ENCODE data around the gene MYO9B.

MYO9B gene

DNA sequence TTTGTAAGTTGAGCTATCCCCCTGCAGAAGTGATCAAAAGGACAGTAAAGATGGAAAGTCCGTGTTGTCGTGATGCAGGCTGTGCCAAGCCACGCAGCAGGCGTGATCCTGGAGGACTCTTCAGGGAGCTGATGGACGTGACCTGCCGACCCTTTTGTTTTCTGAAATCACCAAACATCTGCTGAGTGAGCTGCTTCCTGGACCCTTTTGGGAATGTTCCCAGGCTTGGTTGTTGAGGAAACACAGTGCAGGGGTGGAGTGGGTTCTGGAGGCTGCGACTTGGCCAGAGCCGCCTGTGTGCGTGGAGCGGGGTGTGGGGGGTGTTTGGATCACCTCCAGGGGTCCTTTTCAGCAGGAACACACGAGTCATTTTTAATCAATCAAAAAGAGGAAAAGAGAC, 33.6 kb upstream of the MYO9B start:
- peaks cover 8 to 9% of the 10 kb centered on the region in 2 donors for H3K27me3 ChIP-seq (ENCODE audit: control insufficient read depth in 1 of 2, insufficient read depth in 2 of 2, low read length in 2 of 2)
- no peak overlapping the region for H3K9ac ChIP-seq (ENCODE audit: low read length in 2 of 2)
- H3K27ac ChIP-seq (ENCODE audit: low read length) = no peak overlapping the region
- H3K4me1 ChIP-seq (ENCODE audit: control insufficient read depth, insufficient read depth, low read length) = peaks cover 3% of the 10 kb centered on the region
- H3K4me3 ChIP-seq (ENCODE audit: low read length in 2 of 2) = no peak overlapping the region
- no peaks in the 10 kb centered on the region for H3K9me3 ChIP-seq (ENCODE audit: control insufficient read depth in 2 of 2, low read length in 2 of 2)
- H3K36me3 ChIP-seq (ENCODE audit: control insufficient read depth in 2 of 2, insufficient read depth in 2 of 2, low read length in 2 of 2) = no peaks in the 10 kb centered on the region

DNA sequence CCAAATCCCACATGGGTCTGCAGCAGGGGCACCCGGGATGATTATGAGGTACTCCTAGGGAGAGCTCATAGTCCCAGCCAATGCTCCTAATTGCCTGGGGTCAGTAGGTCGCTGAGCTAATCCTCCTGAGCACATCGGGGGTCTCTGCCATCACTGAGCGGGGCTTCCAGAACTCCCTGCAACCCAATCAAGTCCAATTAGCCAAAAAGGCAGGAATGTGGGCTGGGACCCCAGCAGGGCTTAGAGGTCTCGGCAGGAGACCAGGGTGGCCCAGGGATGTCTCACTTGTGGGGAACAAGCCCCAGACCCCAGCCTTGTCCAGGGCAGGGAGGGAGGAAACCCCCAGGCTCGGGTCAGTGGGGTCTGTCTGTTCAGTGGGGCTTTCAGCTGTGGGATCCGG, 31.8 kb upstream of the MYO9B start:
- Histone ChIP-seq H3K36me3 (ENCODE audit: control insufficient read depth in 2 of 2, insufficient read depth in 2 of 2, low read length in 2 of 2) (no peaks in the 10 kb centered on the region), H3K4me1 (ENCODE audit: control insufficient read depth, insufficient read depth, low read length) (peaks cover 3% of the 10 kb centered on the region), H3K4me3 (ENCODE audit: low read length in 2 of 2) (no peak overlapping the region), H3K27ac (ENCODE audit: low read length) (no peak overlapping the region), H3K27me3 (ENCODE audit: control insufficient read depth in 1 of 2, insufficient read depth in 2 of 2, low read length in 2 of 2) (peaks cover 3 to 9% of the 10 kb centered on the region in 2 donors), H3K9ac (ENCODE audit: low read length in 2 of 2) (no peak overlapping the region), H3K9me3 (ENCODE audit: control insufficient read depth in 2 of 2, low read length in 2 of 2) (no peaks in the 10 kb centered on the region)

DNA sequence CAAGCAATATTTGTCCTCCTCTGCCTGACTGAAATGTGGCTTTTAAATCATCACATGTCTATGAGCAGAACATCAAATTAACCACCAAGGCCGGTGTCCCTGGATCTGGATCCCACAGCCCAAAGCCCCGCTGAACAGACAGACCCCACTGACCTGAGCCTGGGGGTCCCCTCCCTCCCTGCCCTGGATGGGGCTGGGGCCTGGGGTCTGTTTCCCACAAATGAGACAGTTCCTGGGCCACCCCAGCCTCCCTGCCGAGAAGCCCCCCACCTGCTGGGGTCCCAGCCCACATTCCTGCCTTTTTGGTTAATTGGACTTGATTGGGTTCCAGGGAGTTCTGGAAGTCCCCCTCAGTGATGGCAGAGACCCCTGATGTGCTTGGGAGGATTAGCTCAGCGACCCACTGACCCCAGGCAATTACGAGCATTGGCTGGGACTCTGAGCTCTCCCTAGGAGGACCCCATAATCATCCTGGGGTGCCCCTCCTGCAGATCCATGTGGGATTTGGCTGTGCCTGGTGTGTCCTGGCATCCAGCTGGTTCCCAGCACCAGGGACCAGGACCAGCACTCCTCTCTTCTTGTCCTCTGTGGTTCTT, 29.6 kb upstream of the MYO9B start:
- Histone ChIP-seq H3K27me3 (ENCODE audit: control insufficient read depth in 1 of 2, insufficient read depth in 2 of 2, low read length in 2 of 2) (peaks cover 3 to 5% of the 10 kb centered on the region in 2 donors), H3K9ac (ENCODE audit: low read length in 2 of 2) (no peak overlapping the region), H3K27ac (ENCODE audit: low read length) (no peak overlapping the region), H3K4me1 (ENCODE audit: control insufficient read depth, insufficient read depth, low read length) (peaks cover 3% of the 10 kb centered on the region), H3K9me3 (ENCODE audit: control insufficient read depth in 2 of 2, low read length in 2 of 2) (no peaks in the 10 kb centered on the region), H3K4me3 (ENCODE audit: low read length in 2 of 2) (no peak overlapping the region), H3K36me3 (ENCODE audit: control insufficient read depth in 2 of 2, insufficient read depth in 2 of 2, low read length in 2 of 2) (peaks cover 0 to 2% of the 10 kb centered on the region in 2 donors)

DNA sequence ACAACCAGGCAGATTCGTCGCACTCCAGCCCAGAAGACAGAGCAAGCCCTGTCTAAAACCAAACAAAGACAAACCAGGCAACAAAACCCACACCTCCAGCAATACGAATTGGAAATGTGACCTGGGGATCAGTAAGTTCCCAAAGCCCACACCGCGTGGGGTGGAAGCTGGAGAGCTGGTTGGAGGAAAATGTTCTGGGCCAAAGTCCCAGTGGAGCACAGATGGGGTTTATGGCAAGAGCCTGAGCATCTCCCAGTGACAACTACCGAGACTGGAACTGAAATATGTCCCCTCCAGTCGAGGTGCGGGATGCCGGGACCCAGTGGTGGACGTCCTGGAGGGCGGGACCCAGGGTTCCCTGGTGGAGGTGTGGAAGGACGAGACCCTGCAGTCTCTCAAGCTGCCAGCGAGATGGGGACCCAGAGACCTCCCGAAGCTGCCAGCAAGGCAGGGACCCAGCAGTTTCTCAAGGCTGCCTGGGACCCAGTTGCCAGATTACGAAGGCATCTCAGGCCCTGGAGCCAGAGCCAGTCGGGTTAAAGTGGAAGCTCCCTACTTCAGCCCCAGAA, 26.6 kb upstream of the MYO9B start:
- H3K36me3 ChIP-seq (ENCODE audit: control insufficient read depth in 2 of 2, insufficient read depth in 2 of 2, low read length in 2 of 2) = peaks cover 0 to 7% of the 10 kb centered on the region in 2 donors
- no peak overlapping the region for H3K9ac ChIP-seq (ENCODE audit: low read length in 2 of 2)
- H3K9me3 ChIP-seq (ENCODE audit: control insufficient read depth in 2 of 2, low read length in 2 of 2) = no peaks in the 10 kb centered on the region
- H3K27me3 ChIP-seq (ENCODE audit: control insufficient read depth in 1 of 2, insufficient read depth in 2 of 2, low read length in 2 of 2) = no peaks in the 10 kb centered on the region
- no peak overlapping the region for H3K4me3 ChIP-seq (ENCODE audit: low read length in 2 of 2)
- no peaks in the 10 kb centered on the region for H3K4me1 ChIP-seq (ENCODE audit: control insufficient read depth, insufficient read depth, low read length)
- no peak overlapping the region for H3K27ac ChIP-seq (ENCODE audit: low read length)

DNA sequence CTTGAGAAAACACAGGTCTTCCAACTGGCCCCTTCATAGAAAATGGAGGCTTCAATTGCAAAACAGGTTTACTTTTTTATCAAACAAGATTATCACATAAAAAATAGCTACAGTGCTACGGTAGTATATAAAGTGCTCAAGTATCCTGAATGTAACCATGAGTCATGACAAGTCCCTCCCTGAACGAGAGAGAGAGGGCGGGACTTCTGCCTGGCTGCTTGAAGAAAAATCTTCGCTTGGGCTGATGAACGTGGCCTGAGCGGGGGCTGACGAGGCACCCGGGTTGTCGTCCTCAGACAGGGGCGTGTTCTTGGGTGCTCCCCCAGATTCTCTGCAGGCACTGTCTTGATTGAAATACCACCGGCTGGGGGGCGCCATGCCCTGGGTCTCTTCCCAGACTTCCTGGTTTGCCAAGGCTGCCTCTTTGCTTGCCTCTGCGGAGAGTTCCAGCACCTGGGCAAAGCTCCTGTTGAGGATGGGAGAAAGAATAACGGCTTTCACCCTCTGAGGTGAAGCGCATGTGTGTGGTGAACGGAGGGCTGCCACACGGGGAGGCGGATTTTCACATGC, 25.8 kb upstream of the MYO9B start:
- Histone ChIP-seq H3K36me3 (ENCODE audit: control insufficient read depth in 2 of 2, insufficient read depth in 2 of 2, low read length in 2 of 2) (peaks cover 0 to 7% of the 10 kb centered on the region in 2 donors), H3K9ac (ENCODE audit: low read length in 2 of 2) (no peak overlapping the region), H3K4me1 (ENCODE audit: control insufficient read depth, insufficient read depth, low read length) (no peaks in the 10 kb centered on the region)

DNA sequence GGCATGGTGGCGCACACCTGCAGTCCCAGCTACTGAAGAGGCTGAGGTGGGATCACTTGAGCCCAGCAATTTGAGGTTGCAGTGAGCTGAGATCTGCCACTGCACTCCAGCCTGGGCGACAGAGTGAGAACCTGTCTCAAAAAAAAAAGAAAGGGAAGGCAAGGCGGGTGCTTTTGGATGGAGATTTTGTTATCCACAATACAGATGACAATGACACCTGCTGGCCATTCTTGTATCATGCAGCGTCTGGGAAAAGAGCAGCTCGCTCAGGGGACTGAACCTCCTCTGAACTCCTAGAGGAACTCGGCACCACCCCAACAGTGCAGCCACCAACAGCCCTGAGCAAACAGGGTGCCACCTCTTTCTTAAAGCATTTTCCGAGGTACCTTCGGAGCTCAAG, 23.1 kb upstream of the MYO9B start:
- Histone ChIP-seq H3K4me3 (ENCODE audit: low read length in 2 of 2) (no peak overlapping the region), H3K27ac (ENCODE audit: low read length) (no peak overlapping the region), H3K27me3 (ENCODE audit: control insufficient read depth in 1 of 2, insufficient read depth in 2 of 2, low read length in 2 of 2) (no peaks in the 10 kb centered on the region), H3K4me1 (ENCODE audit: control insufficient read depth, insufficient read depth, low read length) (no peaks in the 10 kb centered on the region), H3K9me3 (ENCODE audit: control insufficient read depth in 2 of 2, low read length in 2 of 2) (no peaks in the 10 kb centered on the region), H3K36me3 (ENCODE audit: control insufficient read depth in 2 of 2, insufficient read depth in 2 of 2, low read length in 2 of 2) (peaks cover 0 to 11% of the 10 kb centered on the region in 2 donors), H3K9ac (ENCODE audit: low read length in 2 of 2) (no peak overlapping the region)

More for the DNA sequence above, 25.8 kb upstream of the MYO9B start:
- no peak overlapping the region for H3K27ac ChIP-seq (ENCODE audit: low read length)
- no peaks in the 10 kb centered on the region for H3K9me3 ChIP-seq (ENCODE audit: control insufficient read depth in 2 of 2, low read length in 2 of 2)
- no peaks in the 10 kb centered on the region for H3K27me3 ChIP-seq (ENCODE audit: control insufficient read depth in 1 of 2, insufficient read depth in 2 of 2, low read length in 2 of 2)
- no peak overlapping the region for H3K4me3 ChIP-seq (ENCODE audit: low read length in 2 of 2)

DNA sequence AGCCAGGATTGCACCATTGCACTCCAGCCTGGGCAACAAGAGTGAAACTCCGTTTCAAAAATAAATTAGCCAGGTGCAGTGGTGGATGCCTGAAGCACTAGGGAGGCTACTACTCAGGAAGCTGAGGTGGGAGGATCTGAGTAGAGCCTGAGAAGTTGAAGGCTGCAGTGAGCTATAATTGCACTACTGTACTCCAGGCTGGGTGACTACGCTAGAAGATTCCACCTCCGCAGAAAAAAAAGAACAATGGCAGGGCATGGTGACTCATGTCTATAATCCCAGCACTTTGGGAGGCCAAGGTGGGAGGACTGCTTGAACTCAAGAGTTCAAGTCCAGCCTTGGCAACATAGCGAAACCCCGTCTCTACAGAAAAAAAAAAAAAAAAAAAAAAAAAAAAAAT, 20.8 kb upstream of the MYO9B start:
- Histone ChIP-seq H3K9ac (ENCODE audit: low read length in 2 of 2) (no peak overlapping the region), H3K27me3 (ENCODE audit: control insufficient read depth in 1 of 2, insufficient read depth in 2 of 2, low read length in 2 of 2) (no peaks in the 10 kb centered on the region), H3K9me3 (ENCODE audit: control insufficient read depth in 2 of 2, low read length in 2 of 2) (peaks cover 5 to 19% of the 10 kb centered on the region in 2 donors), H3K36me3 (ENCODE audit: control insufficient read depth in 2 of 2, insufficient read depth in 2 of 2, low read length in 2 of 2) (peaks cover 20 to 27% of the 10 kb centered on the region in 2 donors), H3K4me3 (ENCODE audit: low read length in 2 of 2) (no peak overlapping the region), H3K27ac (ENCODE audit: low read length) (no peak overlapping the region), H3K4me1 (ENCODE audit: control insufficient read depth, insufficient read depth, low read length) (no peaks in the 10 kb centered on the region)

DNA sequence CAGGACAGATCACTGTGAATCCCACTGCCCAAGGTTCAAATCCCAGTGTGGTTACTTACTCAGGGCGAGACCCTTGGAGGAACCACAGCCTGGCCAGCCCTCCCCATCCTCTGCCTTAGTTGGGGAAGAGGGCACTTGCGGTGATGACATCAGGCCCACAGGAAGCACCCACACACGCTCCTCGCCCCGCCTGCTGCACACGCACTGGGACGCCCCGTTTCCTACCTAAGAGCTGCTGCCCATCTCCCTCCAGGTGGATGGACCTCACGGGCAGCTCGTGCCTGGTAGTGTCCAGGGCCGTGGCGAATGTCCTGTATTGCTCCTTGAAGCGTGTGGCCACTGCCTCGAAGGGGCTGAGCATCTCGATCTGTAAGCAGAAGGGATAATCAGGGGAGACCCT, 19.9 kb upstream of the MYO9B start:
- no peaks in the 10 kb centered on the region for H3K27me3 ChIP-seq (ENCODE audit: control insufficient read depth in 1 of 2, insufficient read depth in 2 of 2, low read length in 2 of 2)
- H3K4me1 ChIP-seq (ENCODE audit: control insufficient read depth, insufficient read depth, low read length) = no peaks in the 10 kb centered on the region
- peaks cover 5 to 19% of the 10 kb centered on the region in 2 donors for H3K9me3 ChIP-seq (ENCODE audit: control insufficient read depth in 2 of 2, low read length in 2 of 2)
- H3K9ac ChIP-seq (ENCODE audit: low read length in 2 of 2) = no peak overlapping the region
- H3K4me3 ChIP-seq (ENCODE audit: low read length in 2 of 2) = no peak overlapping the region
- peaks cover 20 to 27% of the 10 kb centered on the region in 2 donors for H3K36me3 ChIP-seq (ENCODE audit: control insufficient read depth in 2 of 2, insufficient read depth in 2 of 2, low read length in 2 of 2)
- H3K27ac ChIP-seq (ENCODE audit: low read length) = no peak overlapping the region

DNA sequence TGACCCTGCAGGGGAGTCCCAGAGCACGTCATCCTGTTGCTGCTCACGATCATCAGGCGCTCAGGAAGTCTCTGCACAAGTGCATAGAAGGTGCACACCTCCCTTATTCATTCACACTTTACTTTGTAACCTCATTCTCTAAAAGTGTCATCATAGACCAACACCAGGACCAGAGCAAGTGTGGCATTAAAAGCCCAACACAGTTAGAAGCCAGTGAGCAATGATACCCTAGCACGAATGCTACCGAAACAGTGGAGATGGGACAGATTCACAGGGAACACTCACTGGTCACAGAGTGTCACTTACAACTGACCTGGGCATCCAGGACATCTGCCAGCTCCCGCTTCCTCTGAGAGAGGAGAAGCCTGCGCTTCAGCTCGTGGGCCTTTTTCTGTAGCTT, 17.3 kb upstream of the MYO9B start:
- H3K9me3 ChIP-seq (ENCODE audit: control insufficient read depth in 2 of 2, low read length in 2 of 2) = peaks cover 5 to 19% of the 10 kb centered on the region in 2 donors
- H3K9ac ChIP-seq (ENCODE audit: low read length in 2 of 2) = no peak overlapping the region
- peaks cover 23 to 25% of the 10 kb centered on the region in 2 donors for H3K36me3 ChIP-seq (ENCODE audit: control insufficient read depth in 2 of 2, insufficient read depth in 2 of 2, low read length in 2 of 2)
- H3K4me1 ChIP-seq (ENCODE audit: control insufficient read depth, insufficient read depth, low read length) = no peaks in the 10 kb centered on the region
- H3K27me3 ChIP-seq (ENCODE audit: control insufficient read depth in 1 of 2, insufficient read depth in 2 of 2, low read length in 2 of 2) = no peaks in the 10 kb centered on the region
- no peak overlapping the region for H3K27ac ChIP-seq (ENCODE audit: low read length)
- H3K4me3 ChIP-seq (ENCODE audit: low read length in 2 of 2) = no peak overlapping the region

DNA sequence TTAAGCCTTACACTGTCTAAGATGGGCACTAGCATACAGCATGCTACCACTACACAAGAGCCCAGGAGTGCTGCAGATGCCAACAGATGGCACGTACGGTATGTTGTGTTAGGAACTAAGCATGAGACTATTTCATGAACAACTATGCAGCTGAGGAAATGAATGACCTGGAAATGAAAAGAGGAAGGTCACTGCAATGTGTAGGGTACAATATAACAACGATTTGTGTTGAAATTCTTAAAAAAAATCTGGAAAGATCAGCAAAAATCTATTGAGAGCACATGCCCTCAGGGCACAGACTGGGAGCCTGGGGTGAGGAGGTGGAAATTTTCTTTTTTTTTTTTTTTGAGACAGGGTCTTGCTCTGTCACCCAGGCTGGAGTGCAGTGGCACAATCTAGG, 14.8 kb upstream of the MYO9B start:
- Histone ChIP-seq H3K4me1 (ENCODE audit: control insufficient read depth, insufficient read depth, low read length) (no peaks in the 10 kb centered on the region), H3K27me3 (ENCODE audit: control insufficient read depth in 1 of 2, insufficient read depth in 2 of 2, low read length in 2 of 2) (no peaks in the 10 kb centered on the region), H3K9me3 (ENCODE audit: control insufficient read depth in 2 of 2, low read length in 2 of 2) (peaks cover 9 to 19% of the 10 kb centered on the region in 2 donors), H3K9ac (ENCODE audit: low read length in 2 of 2) (no peak overlapping the region), H3K27ac (ENCODE audit: low read length) (no peak overlapping the region), H3K4me3 (ENCODE audit: low read length in 2 of 2) (no peak overlapping the region), H3K36me3 (ENCODE audit: control insufficient read depth in 2 of 2, insufficient read depth in 2 of 2, low read length in 2 of 2) (peaks cover 19 to 23% of the 10 kb centered on the region in 2 donors)

DNA sequence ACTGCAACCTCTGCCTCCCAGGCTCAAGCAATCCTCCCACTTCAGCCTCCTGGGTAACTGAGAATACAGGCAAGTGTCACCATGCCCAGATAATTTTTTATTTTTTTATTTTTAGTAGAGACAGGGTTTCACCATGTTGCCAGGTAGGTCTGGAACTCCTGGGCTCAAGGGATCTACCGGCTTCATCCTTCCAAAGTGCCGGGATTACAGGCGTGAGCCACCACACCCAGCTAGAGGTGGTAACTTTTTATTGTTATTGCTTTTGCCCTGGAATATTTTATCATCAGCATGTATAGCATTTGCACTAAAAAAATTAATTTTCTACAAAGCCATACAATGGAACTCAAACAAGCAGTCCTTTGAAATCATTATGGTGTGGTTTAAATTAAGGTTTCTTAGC, 14.4 kb upstream of the MYO9B start:
- no peak overlapping the region for H3K9ac ChIP-seq (ENCODE audit: low read length in 2 of 2)
- peaks cover 9 to 19% of the 10 kb centered on the region in 2 donors for H3K9me3 ChIP-seq (ENCODE audit: control insufficient read depth in 2 of 2, low read length in 2 of 2)
- H3K27me3 ChIP-seq (ENCODE audit: control insufficient read depth in 1 of 2, insufficient read depth in 2 of 2, low read length in 2 of 2) = no peaks in the 10 kb centered on the region
- no peak overlapping the region for H3K4me3 ChIP-seq (ENCODE audit: low read length in 2 of 2)
- H3K27ac ChIP-seq (ENCODE audit: low read length) = no peak overlapping the region
- no peaks in the 10 kb centered on the region for H3K4me1 ChIP-seq (ENCODE audit: control insufficient read depth, insufficient read depth, low read length)
- peaks cover 19 to 23% of the 10 kb centered on the region in 2 donors for H3K36me3 ChIP-seq (ENCODE audit: control insufficient read depth in 2 of 2, insufficient read depth in 2 of 2, low read length in 2 of 2)

All from stomach smooth muscle (tissue), 2 donors.